ENCODE results near the gene TSSK1B.

DNA sequence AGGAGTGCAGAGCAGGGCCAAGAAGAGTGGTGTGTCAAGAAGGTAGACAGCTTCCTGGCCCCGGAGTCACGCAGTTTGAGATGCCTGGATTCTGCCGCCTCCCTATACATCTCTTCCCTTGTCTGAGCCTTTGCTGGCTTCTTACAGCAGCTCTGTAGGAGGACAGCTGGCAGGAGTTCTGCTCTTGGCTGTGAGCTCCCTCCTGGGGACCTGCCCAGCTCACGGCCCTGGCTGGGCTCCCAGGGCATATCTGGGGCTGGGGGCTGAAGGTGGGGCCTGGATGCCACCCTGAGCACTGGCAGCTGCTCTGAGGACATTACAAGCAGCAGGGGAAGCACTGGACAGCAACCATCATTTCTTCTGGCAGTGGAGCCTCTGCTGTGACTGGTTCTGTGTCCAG, 786 bp upstream of the TSSK1B start:
- TF ChIP-seq, protein P1, sequence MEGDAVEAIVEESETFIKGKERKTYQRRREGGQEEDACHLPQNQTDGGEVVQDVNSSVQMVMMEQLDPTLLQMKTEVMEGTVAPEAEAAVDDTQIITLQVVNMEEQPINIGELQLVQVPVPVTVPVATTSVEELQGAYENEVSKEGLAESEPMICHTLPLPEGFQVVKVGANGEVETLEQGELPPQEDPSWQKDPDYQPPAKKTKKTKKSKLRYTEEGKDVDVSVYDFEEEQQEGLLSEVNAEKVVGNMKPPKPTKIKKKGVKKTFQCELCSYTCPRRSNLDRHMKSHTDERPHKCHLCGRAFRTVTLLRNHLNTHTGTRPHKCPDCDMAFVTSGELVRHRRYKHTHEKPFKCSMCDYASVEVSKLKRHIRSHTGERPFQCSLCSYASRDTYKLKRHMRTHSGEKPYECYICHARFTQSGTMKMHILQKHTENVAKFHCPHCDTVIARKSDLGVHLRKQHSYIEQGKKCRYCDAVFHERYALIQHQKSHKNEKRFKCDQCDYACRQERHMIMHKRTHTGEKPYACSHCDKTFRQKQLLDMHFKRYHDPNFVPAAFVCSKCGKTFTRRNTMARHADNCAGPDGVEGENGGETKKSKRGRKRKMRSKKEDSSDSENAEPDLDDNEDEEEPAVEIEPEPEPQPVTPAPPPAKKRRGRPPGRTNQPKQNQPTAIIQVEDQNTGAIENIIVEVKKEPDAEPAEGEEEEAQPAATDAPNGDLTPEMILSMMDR (IDR thresholded peaks at IDR 0.05; ENCODE audit: low read length): no peak
- TF ChIP-seq EZH2 (IDR thresholded peaks at IDR 0.05; ENCODE audit: borderline replicate concordance, low read length): no peak

Data from OCI-LY1 (cell line).